HEK293 (cell line): ENCODE data around the gene CAPN10.

Source experiments
- ATF2 ChIP-seq: fragments of 450-650 bp; formaldehyde crosslinking; IDR thresholded peaks from 2 replicates; pipeline ENCODE4 v1.5.1; 2016; ENCODE audit warnings: missing biosample characterization, missing genetic modification characterization, low read depth
- EGR2 ChIP-seq: fragments of 450-650 bp; formaldehyde crosslinking; IDR thresholded peaks from 2 replicates; pipeline ENCODE4 v1.5.1; 2016; ENCODE audit warnings: low read depth, missing biosample characterization, missing genetic modification characterization
- KLF9 ChIP-seq: fragments of 450-650 bp; formaldehyde crosslinking; IDR thresholded peaks from 2 replicates; pipeline ENCODE4 v1.5.1; 2016; ENCODE audit warnings: missing biosample characterization, missing genetic modification characterization, low read depth
- MZF1 ChIP-seq: fragments of 450-650 bp; formaldehyde crosslinking; IDR thresholded peaks from 2 replicates; pipeline ENCODE4 v1.5.1; 2017; ENCODE audit warnings: missing biosample characterization, missing genetic modification characterization, borderline replicate concordance
- OVOL3 ChIP-seq: fragments of 450-650 bp; formaldehyde crosslinking; IDR thresholded peaks from 2 replicates; pipeline ENCODE4 v1.5.1; 2016; ENCODE audit warnings: missing biosample characterization, missing genetic modification characterization
- REST ChIP-seq: fragments of 450-650 bp; formaldehyde crosslinking; IDR thresholded peaks from 2 replicates; pipeline ENCODE4 v1.5.1; 2016; ENCODE audit warnings: missing biosample characterization, missing genetic modification characterization
- TSHZ1 ChIP-seq: fragments of 450-650 bp; formaldehyde crosslinking; IDR thresholded peaks from 2 replicates; pipeline ENCODE4 v1.5.1; 2016; ENCODE audit warnings: missing biosample characterization, missing genetic modification characterization, borderline replicate concordance
- ZBTB44 ChIP-seq: fragments of 450-650 bp; IDR thresholded peaks from 2 replicates; pipeline ENCODE4 v1.5.1; 2018; ENCODE audit warnings: missing biosample characterization, mild to moderate bottlenecking, missing genetic modification characterization
- ZNF146 ChIP-seq: fragments of 450-650 bp; formaldehyde crosslinking; IDR thresholded peaks from 2 replicates; pipeline ENCODE4 v1.5.1; 2016; ENCODE audit warnings: missing biosample characterization, missing genetic modification characterization
- ZNF24 ChIP-seq: fragments of 450-650 bp; formaldehyde crosslinking; IDR thresholded peaks from 2 replicates; pipeline ENCODE4 v1.5.1; 2016; ENCODE audit warnings: missing biosample characterization, missing genetic modification characterization
- ZNF280C ChIP-seq: fragments of 450-650 bp; formaldehyde crosslinking; IDR thresholded peaks from 2 replicates; pipeline ENCODE4 v1.5.1; 2016; ENCODE audit warnings: missing biosample characterization, missing genetic modification characterization
- ZNF280D ChIP-seq: fragments of 450-650 bp; formaldehyde crosslinking; IDR thresholded peaks from 2 replicates; pipeline ENCODE4 v1.5.1; 2016; ENCODE audit warnings: missing biosample characterization, missing genetic modification characterization
- ZNF292 ChIP-seq: fragments of 450-650 bp; formaldehyde crosslinking; IDR thresholded peaks from 2 replicates; pipeline ENCODE4 v1.5.1; 2016; ENCODE audit warnings: low read depth, missing biosample characterization, missing genetic modification characterization, borderline replicate concordance
- ZNF350 ChIP-seq: fragments of 450-650 bp; formaldehyde crosslinking; IDR thresholded peaks from 2 replicates; pipeline ENCODE4 v1.5.0; 2017; ENCODE audit warnings: missing biosample characterization, mild to moderate bottlenecking, missing genetic modification characterization
- ZNF473 ChIP-seq: fragments of 450-650 bp; formaldehyde crosslinking; IDR thresholded peaks from 2 replicates; pipeline ENCODE4 v1.5.1; 2017; ENCODE audit warnings: missing biosample characterization, missing genetic modification characterization
- ZNF514 ChIP-seq: fragments of 450-650 bp; formaldehyde crosslinking; IDR thresholded peaks from 2 replicates; pipeline ENCODE4 v1.5.1; 2016; ENCODE audit warnings: missing biosample characterization, missing genetic modification characterization
- ZNF629 ChIP-seq: fragments of 450-650 bp; formaldehyde crosslinking; IDR thresholded peaks from 2 replicates; pipeline ENCODE4 v1.5.1; 2017; ENCODE audit warnings: missing biosample characterization, missing genetic modification characterization
- ZNF776 ChIP-seq: fragments of 450-650 bp; formaldehyde crosslinking; IDR thresholded peaks from 2 replicates; pipeline ENCODE4 v1.5.0; 2017; ENCODE audit warnings: missing biosample characterization, missing genetic modification characterization, borderline replicate concordance
- ZNF785 ChIP-seq: fragments of 450-650 bp; formaldehyde crosslinking; IDR thresholded peaks from 2 replicates; pipeline ENCODE4 v1.5.1; 2016; ENCODE audit warnings: missing biosample characterization, missing genetic modification characterization
- ZSCAN23 ChIP-seq: fragments of 450-650 bp; formaldehyde crosslinking; IDR thresholded peaks from 2 replicates; pipeline ENCODE4 v1.5.1; 2016; ENCODE audit warnings: missing biosample characterization, missing genetic modification characterization
- ZSCAN30 ChIP-seq: fragments of 450-650 bp; IDR thresholded peaks from 2 replicates; pipeline ENCODE4 v1.5.1; 2018; ENCODE audit warnings: missing biosample characterization, mild to moderate bottlenecking, missing genetic modification characterization, moderate library complexity
- ZSCAN4 ChIP-seq: fragments of 450-650 bp; formaldehyde crosslinking; IDR thresholded peaks from 2 replicates; pipeline ENCODE4 v1.5.1; 2017; ENCODE audit warnings: missing biosample characterization, missing genetic modification characterization

The CAPN10 gene

GRCh38 chr2:240586198-240586918 is at the start of gene CAPN10 (continued):
- TF ChIP-seq ZNF146 (tag by site-specific recombination), result no peak
- no peak for TF ChIP-seq ZSCAN23 (tag by site-specific recombination)
- TF ChIP-seq ZNF785, result no peak
- TF ChIP-seq ZNF776 (tag by site-specific recombination), result no peak
- TF ChIP-seq ATF2 (tag by site-specific recombination), result no peak
- no peak for TF ChIP-seq ZSCAN30 (tag by site-specific recombination)
- TF ChIP-seq ZNF629, result peak; percentile 62
- TF ChIP-seq ZSCAN4 (tag by site-specific recombination), result no peak
- no peak for TF ChIP-seq ZNF280C (tag by site-specific recombination)
- TF ChIP-seq ZNF473 (tag by site-specific recombination), result no peak
- no peak for TF ChIP-seq TSHZ1 (tag by site-specific recombination)
- TF ChIP-seq ZNF24 (tag by site-specific recombination), result no peak
- TF ChIP-seq OVOL3 (tag by site-specific recombination), result no peak
- no peak for TF ChIP-seq REST (tag by site-specific recombination)
- no peak for TF ChIP-seq ZBTB44 (tag by site-specific recombination)
- peak; percentile 61; the same call in 1 of the 2 replicates for TF ChIP-seq KLF9
- TF ChIP-seq ZNF514, result no peak
- TF ChIP-seq ZNF350 (tag by site-specific recombination), result no peak
- TF ChIP-seq EGR2 (tag by site-specific recombination), result 0 out of 2 replicates have a peak, but pooled peaks have one; percentile 5
- TF ChIP-seq MZF1 (tag by site-specific recombination), result no peak
- no peak for TF ChIP-seq ZNF280D (tag by site-specific recombination)
- TF ChIP-seq ZNF292 (tag by site-specific recombination), result no peak
